UCSD-AML1 (cell line): ENCODE measurements around the gene RAD51C.
"Not testable (repeated sequence)": the region's sequence is repeated elsewhere in the genome, so short reads cannot be mapped to it uniquely, and the experiment has no call there.

Experiments
- DNase-seq: peaks from one replicate; lab custom pipeline; 2025; ENCODE audit not compliant: unreplicated experiment; lab: John Stamatoyannopoulos, UW

RAD51C gene

GRCh38 chr17:58692239-58693055, at the start of gene RAD51C:
TSS of gene RAD51C (plus strand) at chr17:58692602. CDS start at chr17:58692644, 42 bp downstream.
- DNase-seq = peak; percentile 87

GRCh38 chr17:58643147-58643546, 49.3 kb upstream of the RAD51C start:
- no peak for DNase-seq

GRCh38 chr17:58648236-58648635, 44.2 kb upstream of the RAD51C start:
- no peak for DNase-seq

GRCh38 chr17:58657962-58658803, 34.2 kb upstream of the RAD51C start:
- DNase-seq = not testable (repeated sequence)

- DNase-seq = peak; percentile 73
Observed at GRCh38 chr17:58658804-58659713, 33.3 kb upstream of the RAD51C start.

GRCh38 chr17:58659714-58660084, 32.7 kb upstream of the RAD51C start:
- not testable (repeated sequence) for DNase-seq

- no peak for DNase-seq
Observed at GRCh38 chr17:58660621-58661020, 31.8 kb upstream of the RAD51C start.

GRCh38 chr17:58661499-58661898, 30.9 kb upstream of the RAD51C start:
- no peak for DNase-seq

- DNase-seq = no peak
Observed at GRCh38 chr17:58664302-58664701, 28.1 kb upstream of the RAD51C start.

- no peak for DNase-seq
Observed at GRCh38 chr17:58665946-58666857, 26.2 kb upstream of the RAD51C start.

GRCh38 chr17:58666858-58667267, 25.5 kb upstream of the RAD51C start:
- DNase-seq = no peak

GRCh38 chr17:58667934-58668597, 24.3 kb upstream of the RAD51C start:
- DNase-seq = no peak

GRCh38 chr17:58668598-58668935, 23.8 kb upstream of the RAD51C start:
- no peak for DNase-seq

GRCh38 chr17:58669853-58670252, 22.5 kb upstream of the RAD51C start:
- DNase-seq = no peak

GRCh38 chr17:58671969-58672368, 20.4 kb upstream of the RAD51C start:
- no peak for DNase-seq

GRCh38 chr17:58677194-58677880, 15.1 kb upstream of the RAD51C start:
- DNase-seq = no peak

- DNase-seq = not testable (repeated sequence)
Observed at GRCh38 chr17:58678287-58678686, 14.1 kb upstream of the RAD51C start.

GRCh38 chr17:58679263-58680037, 13.0 kb upstream of the RAD51C start:
- no peak for DNase-seq
